Renal pelvis (tissue), 4 donors: Measurements from ENCODE around the gene NEURL1. TPM values are rescaled to one million over a fixed set of nuclear protein-coding genes. Genes with fewer than 3 reads are reported as not detected.
"Not testable (repeated sequence)": the region's sequence is repeated elsewhere in the genome, so short reads cannot be mapped to it uniquely, and the experiment has no call there.

ENCODE experiments used
- DNase-seq: peaks from one replicate; pipeline ENCODE4 v3.0.0-alpha.2; 2013
- polyA plus RNA-seq, 3 donors: library from polyadenylated mRNA; unstranded; fragments of 120-200 nt; gene quantifications; one replicate each; pipeline ENCODE4 v1.2.1, GENCODE V29; 2013; ENCODE audit not compliant: insufficient read length in 3 of 3

NEURL1 gene
- polyA plus RNA-seq, 3 donors: 1.9 to 2.3 (median 1.9) TPM

DNA sequence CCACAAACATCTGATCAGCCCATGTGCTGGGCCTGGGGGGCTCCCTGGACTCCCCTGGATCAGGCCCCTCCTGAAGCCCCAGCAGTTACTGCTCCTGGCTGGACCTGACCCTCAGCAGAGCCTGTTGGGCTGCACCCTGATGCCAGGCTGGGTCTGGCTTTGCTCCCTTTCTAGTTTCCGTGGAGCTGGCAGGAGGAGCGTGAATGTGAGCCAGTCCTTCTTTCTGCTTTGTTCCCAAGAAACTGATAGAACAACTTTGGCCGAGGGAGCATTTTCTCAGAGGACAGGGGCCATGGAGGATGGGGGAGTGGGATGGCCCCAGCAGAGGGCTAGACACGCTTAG lies 128.2 kb downstream of the NEURL1 start:
- no peak for DNase-seq

DNA sequence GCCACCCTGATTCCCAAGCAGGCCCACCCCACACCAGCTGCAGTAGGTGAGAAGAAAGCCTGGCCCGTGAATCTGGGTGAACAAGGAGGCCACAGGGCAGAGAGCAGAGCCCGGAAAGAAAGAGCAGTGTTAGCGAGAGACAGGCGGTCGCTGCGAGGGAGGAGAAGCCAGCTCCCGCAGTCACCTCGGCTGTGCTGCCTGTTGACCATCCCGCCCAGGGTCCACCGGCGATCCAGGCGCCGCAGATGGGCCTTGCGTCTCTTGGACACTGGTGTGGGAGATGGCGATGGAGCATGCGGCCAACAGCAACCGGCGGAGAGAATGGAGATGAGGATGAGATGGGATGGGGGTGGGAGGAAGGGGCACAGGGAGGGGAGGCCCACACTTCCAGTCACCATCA lies 128.8 kb downstream of the NEURL1 start:
- DNase-seq: no peak

DNA sequence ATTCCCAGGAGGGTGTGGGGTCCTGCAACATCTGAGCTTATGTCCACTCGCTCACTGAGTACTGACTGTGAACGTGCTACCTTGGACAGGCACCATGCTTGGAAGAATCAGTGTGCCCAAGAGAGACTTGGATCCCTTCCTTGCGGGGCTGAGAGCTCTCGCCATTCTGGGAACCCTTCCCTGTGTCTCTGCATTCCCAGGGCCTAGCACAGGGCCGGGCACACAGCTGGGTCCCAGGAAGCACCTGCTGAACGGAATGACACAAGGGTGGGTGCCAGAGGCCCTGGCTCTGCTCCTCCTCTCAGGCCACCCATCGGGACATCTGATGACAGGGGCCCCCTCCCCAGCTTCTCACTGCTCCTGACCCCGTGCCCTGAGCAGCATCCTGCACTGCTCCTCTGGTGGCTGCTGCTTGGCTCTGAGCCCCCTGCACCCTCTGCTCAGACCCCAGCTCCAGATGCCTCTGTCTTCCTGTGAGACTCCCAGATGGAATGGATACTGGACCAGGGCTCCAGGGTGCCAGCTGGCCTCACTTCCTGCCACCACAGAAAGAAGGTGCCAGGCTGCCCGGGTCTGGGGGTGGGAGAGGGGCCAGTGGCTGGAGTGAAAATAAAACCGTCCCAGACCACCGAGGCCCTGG lies 129.6 kb downstream of the NEURL1 start:
- DNase-seq: no peak

DNA sequence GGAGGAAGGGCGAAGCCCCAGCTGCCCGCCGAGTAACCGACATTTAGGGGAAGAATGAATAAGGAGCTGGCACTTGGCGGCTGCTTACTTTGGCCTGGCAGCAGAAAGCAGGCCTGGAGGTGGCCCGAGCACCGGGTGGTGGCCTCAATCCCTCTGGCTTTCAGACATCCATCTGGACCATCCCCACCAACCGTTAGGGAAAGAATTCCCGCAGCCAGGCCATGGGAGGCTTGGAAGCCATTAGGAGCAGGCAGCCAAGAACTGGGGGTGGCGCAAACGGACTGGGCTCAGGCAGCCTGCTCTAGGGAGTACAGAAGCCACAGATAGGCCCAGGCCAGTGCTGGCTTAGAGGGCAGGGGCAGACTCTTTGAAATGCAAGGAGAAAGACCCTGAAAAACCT lies 132.7 kb downstream of the NEURL1 start:
- DNase-seq: no peak

DNA sequence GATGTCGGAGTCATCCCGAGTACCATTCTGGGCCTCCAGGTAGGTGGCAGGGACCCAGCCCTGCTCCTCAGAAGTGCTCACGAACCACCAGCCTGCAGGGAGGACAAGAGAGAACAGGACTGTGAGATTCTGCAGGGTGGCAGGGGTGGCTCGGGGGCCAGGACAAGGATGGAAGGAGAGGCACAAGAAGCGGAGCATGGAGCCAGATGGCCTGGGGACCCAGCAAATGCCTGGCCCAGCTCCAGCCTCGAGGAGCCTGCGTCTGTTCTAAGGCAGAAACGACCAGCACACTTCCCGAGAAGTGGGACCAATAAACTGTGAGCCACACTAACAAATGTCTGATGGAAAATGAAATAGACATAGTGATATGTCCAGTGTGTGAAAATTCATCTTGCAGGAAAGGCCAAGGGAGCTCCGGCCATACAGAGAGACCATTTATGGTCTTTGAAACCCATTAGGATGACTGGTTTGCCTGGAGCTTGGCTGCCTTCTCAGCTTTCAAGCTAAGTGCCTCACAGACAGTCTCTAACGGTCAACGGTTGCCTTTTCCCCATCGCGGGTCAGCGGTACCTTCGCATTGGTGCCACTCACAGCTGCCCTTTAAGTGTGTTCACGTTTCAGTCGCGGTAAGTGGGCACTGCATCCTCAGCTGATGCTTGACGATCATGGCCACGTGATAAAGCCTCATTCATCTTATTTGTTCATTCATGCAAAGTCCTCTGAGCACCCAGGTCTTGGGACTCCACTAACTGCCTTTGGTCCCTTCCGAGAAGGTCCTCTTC lies 133.8 kb downstream of the NEURL1 start:
- DNase-seq: no peak

DNA sequence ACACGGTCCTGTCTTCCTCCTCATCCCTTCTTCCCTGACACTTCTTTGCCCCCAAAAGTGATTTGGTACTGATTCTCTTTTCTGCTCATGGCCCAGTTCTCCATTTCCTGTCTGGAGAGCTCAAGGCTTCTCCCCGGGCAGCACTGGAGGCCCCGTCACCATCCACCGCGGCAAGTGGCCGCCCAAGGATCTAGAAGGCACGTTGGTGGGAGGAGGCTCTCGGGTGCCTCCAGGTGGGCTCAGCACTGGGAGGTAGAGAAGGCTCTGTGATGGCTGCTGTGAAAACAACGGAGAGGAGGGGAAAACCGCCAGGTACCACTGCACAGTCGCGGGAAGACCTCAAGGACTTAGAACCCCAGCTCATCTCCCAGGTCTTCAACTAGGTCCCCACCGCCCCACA lies 134.4 kb downstream of the NEURL1 start:
- DNase-seq: no peak

DNA sequence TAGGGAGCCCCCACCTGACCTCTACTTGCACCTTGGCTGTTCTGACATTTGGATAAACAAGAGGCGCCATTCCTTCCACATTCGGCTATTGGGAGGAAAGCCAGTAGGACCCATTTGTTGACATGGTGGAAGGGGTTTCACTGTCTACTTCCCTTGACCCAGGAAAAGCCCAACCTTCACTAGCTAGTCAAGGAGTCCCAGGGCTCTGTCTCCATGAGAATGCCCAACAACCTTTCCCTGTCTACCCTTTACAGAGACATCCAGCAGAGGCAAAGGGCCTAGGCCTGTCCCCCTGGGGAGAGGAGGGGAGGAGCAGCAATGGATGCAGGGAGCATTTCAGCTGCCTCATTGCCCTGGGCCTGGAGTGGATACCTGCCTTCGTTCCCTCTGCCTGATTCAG lies 136.1 kb downstream of the NEURL1 start:
- DNase-seq: no peak

DNA sequence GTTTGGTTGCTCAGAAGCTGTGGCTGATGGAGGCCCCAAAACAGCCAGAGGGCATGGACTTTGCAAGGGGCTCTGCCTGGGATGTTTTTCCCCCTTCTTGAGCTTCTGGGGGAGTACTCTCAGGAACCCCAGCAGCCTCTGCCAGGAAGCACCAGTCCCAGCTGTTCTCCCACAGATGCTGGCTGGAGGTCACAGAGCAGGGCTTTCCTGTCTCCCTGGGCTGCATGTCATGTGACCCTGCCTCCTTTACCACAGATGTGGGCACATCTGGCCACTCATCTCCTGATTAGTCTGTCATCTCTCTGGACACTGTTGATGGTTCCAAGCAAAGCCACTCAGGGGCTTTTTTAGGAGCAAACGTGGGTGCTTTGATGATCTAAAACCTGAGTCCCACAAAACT lies 136.7 kb downstream of the NEURL1 start:
- no peak for DNase-seq

DNA sequence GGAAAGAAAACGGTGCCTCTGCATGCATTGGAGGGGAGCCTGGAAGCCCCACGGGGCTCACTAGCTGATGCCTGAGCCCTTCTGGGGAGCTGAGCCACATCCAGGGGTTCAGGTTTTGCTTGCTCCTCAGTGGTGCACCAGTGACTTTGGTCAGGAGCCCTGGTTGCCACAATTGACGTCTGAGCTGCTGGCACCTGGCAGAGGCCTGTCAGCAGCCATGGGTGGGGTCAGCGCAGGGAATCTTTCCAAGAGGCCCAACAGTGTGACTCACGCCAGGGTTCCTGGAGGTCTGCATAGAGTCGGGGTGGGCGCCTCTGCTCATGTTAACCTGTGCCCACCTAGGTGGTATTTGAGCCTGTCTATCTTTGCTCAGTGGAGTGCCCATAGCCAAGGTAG lies 138.7 kb downstream of the NEURL1 start:
- no peak for DNase-seq

DNA sequence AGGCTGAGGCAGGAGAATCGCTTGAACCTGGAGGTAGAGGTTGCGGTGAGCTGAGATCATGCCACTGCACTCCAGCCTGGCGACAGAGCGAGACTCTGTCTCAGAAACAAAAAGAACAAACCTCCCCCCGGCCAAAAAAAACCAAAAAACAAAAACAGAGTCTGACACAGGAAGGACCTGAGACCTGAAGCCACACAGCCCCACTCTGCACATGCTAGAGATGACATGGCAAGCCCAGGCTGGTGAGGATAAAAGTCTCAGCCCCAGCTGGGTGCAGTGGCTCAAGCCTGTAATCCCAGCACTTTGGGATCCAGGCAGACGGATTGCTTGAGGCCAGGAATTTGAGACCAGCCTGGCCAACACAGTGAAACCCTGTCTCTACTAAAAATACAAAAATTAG lies 139.4 kb downstream of the NEURL1 start:
- not testable (repeated sequence) for DNase-seq

DNA sequence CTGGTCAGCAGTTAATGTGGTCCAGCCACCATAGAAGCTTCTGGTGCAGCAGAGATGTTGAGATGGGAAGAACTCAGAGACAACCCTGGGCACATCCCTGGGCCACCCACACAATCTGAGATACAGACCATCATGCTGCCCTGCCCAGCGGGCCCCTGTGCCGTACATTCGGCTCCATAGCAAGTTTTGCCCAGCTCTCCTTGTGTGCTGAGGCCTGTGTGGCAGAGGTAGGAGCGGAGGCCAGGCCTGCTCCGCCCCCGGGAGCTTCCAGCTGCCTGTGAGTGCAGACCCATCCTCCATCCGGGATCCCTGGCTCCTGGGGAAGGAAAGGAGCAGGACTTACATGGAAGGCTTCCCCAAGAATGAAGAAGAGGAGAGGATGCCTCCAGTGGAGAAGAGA lies 140.3 kb downstream of the NEURL1 start:
- no peak for DNase-seq

DNA sequence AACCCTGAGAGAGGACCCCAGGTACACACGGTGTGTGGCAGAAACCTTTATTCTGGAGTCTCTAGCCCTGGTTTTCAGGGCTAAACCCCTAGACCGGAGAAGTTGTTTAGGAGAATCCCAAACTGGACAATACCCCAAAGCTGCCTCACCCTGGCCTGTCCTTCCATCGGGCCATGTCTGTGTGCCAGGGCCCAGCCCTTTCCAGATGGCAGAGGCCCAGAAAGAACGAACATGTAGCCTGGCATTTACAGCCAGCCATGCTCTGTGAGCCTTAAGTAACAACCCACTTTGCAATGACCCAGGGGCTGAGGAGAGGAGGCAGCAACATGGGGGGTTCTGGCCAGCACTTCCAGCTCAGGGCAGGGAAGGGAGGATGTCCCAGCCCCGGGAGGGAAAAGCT lies 142.1 kb downstream of the NEURL1 start:
- no peak for DNase-seq

DNA sequence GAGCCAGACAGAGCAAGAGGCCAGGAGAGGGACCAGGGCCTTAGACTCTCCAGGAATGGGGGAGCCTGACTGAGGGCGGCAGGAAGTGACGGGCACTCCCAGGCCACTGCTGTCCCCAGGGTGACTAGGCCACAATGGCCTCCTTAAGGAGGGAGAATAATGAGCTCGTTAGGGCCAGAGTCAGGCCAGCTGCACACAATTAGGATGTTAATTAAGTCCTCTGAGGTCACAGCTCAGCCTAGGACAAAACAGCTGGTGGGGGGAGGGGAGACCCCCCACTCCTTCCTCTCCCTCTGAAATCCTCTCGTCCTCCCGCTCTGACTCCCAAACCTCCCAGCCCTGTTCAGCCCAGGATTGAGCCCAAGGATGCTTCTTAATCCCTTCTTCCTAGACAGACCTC lies 143.0 kb downstream of the NEURL1 start:
- no peak for DNase-seq

DNA sequence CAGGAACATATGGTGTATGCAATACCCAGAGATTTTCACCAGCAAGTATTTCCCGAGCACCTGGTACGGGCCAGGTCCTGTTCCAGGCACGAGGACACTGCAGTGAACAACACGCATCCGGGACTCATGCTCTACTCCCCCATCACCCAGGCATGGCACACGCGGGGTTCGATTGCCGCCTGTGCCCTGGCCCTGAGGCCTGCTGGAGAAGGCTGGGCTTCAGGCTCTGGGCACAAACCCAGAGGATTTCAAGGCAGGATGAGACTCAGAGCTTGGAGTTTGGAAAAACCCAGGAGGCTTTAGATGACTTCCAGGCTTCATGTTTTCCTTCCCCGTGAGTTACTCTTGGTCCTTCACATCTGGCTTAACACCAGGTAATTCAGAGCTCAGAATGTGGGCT lies 143.5 kb downstream of the NEURL1 start:
- DNase-seq: no peak

DNA sequence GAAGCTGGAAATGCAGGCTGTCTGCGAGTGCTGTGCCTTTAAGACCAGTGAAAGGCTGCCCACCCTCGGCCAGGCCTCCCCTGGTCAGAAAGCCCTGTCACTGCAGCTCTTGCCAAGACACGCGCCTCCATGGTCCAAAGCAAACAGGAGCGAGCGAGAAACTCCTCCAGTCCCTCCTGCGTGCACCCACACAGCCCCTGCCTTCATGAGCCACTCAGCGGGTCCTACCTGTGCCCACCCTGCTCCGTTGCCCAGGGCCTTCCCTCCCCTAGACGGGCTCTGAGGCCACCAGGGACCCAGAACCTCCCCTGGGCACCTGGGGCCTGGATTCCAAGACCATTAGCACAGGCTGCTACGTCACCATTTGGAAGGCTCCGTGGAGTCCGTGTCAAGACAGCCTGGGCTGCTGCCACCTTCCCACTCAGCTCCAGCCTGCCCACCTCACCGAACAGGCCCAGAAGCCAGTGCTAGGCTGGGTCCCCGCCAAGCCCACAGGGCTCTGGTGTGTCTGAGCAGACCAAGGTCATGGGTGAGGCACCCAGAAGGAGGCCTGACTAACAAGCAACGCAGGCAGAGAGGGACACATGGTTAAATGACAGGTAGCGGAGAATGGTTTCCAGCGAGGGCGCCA lies 144.5 kb downstream of the NEURL1 start:
- no peak for DNase-seq

DNA sequence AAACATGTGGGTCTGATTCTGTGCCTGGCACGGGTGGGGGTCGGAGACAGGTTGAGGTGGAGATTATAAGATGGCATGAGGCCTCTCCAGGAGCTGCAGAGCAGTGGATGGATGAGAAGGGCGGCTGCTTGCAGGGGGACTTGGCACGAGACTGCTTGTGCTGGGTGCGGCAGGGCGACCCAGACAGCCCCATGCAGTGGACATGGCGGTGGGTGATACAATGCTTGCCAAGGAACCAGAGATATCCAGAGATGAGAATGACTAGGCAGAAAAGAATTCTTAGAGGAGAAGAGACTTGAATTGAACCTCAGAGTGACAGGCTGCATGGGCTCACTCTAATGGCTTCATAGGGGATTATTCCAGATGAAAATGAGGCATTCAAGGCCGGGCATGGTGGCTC lies 145.4 kb downstream of the NEURL1 start:
- DNase-seq: no peak

DNA sequence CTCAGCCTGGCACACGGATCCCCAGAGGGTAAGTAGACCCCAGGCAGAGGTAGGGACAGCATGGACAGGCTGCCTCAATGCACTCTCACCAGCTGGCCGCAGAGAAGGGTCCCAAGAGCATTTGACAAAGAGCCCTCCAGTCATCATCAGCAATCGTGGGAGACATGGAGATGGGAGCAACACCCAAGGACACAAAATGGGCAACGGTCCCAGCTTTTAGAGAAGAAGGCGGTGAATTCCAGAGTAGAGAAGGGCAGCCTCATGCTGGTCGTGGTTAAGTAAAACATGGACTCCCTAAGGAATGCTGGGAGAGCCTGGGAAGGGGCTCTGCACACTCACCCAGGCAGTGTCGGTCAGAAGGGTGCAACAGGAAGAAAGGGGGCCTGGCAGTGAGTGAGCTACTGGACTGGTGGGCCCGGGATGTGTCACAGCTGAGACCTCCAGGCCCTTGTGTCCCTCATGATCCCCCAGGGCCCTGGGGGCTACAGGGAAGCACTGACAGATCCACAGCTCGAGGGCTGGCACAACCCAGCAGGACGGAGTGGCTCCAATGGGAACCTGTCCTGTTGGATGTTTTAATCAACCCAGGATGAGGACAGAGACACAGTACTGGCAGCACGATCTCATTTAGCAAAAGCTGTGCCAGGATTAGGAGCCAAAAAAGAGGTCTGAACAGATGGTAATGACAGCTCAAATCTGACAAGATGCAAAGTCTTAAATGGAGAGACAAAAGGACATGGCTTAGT lies 147.1 kb downstream of the NEURL1 start:
- no peak for DNase-seq

DNA sequence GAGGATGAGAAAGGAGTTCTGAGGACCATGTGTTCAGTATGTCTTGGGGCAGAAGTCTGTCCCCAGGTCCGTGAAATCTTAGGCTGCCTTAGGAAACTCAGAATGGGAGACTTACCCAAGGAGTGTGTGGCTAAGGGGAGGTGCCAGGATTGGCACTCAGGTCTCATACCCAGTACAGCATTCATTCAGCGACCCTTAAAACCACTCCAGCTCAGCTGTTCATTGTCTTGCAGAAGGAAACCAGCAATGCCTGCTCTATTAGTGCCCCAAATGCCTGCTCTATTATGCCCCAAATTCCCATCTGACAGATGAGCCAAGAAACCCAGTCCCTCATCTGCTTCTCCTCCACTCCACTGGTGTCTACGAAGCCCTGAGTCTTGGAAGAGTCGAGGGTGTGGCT lies 147.8 kb downstream of the NEURL1 start:
- no peak for DNase-seq
